HUES6 (cell line): Measurements from ENCODE around the gene CACTIN.

ENCODE experiments used
- H3K27ac ChIP-seq: 2 replicates; pipeline ENCODE4 v1.7.0; 2013; ENCODE audit warnings: low read depth, mild to moderate bottlenecking, low read length, inconsistent platforms
- H3K27me3 ChIP-seq: 2 replicates; pipeline ENCODE4 v1.6.1; 2013; ENCODE audit warnings: low read length; ENCODE audit not compliant: control insufficient read depth, insufficient read depth
- H3K36me3 ChIP-seq: 2 replicates; pipeline ENCODE4 v1.6.1; 2013; ENCODE audit warnings: low read length; ENCODE audit not compliant: control insufficient read depth, insufficient read depth
- H3K4me1 ChIP-seq: 2 replicates; pipeline ENCODE4 v1.6.1; 2013; ENCODE audit warnings: low read length; ENCODE audit not compliant: control insufficient read depth, insufficient read depth
- H3K4me3 ChIP-seq: 2 replicates; pipeline ENCODE4 v1.5.1; 2013; ENCODE audit warnings: low read depth, low read length
- H3K9ac ChIP-seq: one replicate; pipeline ENCODE4 v1.6.1; 2013; ENCODE audit warnings: mild to moderate bottlenecking, low read length
- H3K9me3 ChIP-seq: 2 replicates; pipeline ENCODE4 v1.6.1; 2013; ENCODE audit warnings: low read depth, low read length; ENCODE audit not compliant: control insufficient read depth, insufficient read depth

CACTIN gene

GRCh38 chr19:3580156-3580934 is 46.2 kb downstream of the CACTIN start:
- no peaks in the 10 kb centered on the region for H3K9me3 ChIP-seq
- 0 out of 2 replicates have a peak, but pooled peaks cover 2% of the 10 kb centered on the region for H3K36me3 ChIP-seq
- H3K27me3 ChIP-seq, result peaks cover 20% of the 10 kb centered on the region
- no peak overlapping the region for H3K4me3 ChIP-seq
- no peak overlapping the region for H3K9ac ChIP-seq
- H3K4me1 ChIP-seq, result peaks cover 8% of the 10 kb centered on the region
- H3K27ac ChIP-seq, result no peak overlapping the region

- H3K4me1 ChIP-seq, result peaks cover 8% of the 10 kb centered on the region
- H3K36me3 ChIP-seq, result 0 out of 2 replicates have a peak, but pooled peaks cover 2% of the 10 kb centered on the region
- no peak overlapping the region for H3K27ac ChIP-seq
- H3K4me3 ChIP-seq, result peak overlapping the region; percentile 53; the same call in 1 of the 2 replicates
- no peak overlapping the region for H3K9ac ChIP-seq
- H3K27me3 ChIP-seq, result peaks cover 5% of the 10 kb centered on the region
- H3K9me3 ChIP-seq, result no peaks in the 10 kb centered on the region
Measured at GRCh38 chr19:3578390-3578789, 48.2 kb downstream of the CACTIN start.

- Histone ChIP-seq H3K27ac (no peak overlapping the region), H3K9ac (no peak overlapping the region), H3K4me3 (peak overlapping the region; percentile 53; the same call in 1 of the 2 replicates), H3K9me3 (no peaks in the 10 kb centered on the region), H3K36me3 (0 out of 2 replicates have a peak, but pooled peaks cover 2% of the 10 kb centered on the region), H3K4me1 (peaks cover 8% of the 10 kb centered on the region), H3K27me3 (peaks cover 4% of the 10 kb centered on the region)
Measured at GRCh38 chr19:3577723-3578344, 48.8 kb downstream of the CACTIN start.

- H3K27me3 ChIP-seq, result no peaks in the 10 kb centered on the region
- H3K9me3 ChIP-seq, result no peaks in the 10 kb centered on the region
- H3K4me3 ChIP-seq, result peak overlapping the region; percentile 65
- H3K9ac ChIP-seq, result peak overlapping the region; percentile 25
- H3K4me1 ChIP-seq, result peaks cover 8% of the 10 kb centered on the region
- 0 out of 2 replicates have a peak, but pooled peaks cover 2% of the 10 kb centered on the region for H3K36me3 ChIP-seq
- H3K27ac ChIP-seq, result no peak overlapping the region
Measured at GRCh38 chr19:3576696-3577443, 49.7 kb downstream of the CACTIN start.

- H3K27me3 ChIP-seq, result no peaks in the 10 kb centered on the region
- no peak overlapping the region for H3K27ac ChIP-seq
- peak overlapping the region; percentile 65 for H3K4me3 ChIP-seq
- H3K9me3 ChIP-seq, result no peaks in the 10 kb centered on the region
- H3K4me1 ChIP-seq, result peaks cover 8% of the 10 kb centered on the region
- peak overlapping the region; percentile 25 for H3K9ac ChIP-seq
- 0 out of 2 replicates have a peak, but pooled peaks cover 2% of the 10 kb centered on the region for H3K36me3 ChIP-seq
Measured at GRCh38 chr19:3575949-3576673, 50.5 kb downstream of the CACTIN start.

- Histone ChIP-seq H3K9ac (no peak overlapping the region), H3K4me1 (peaks cover 8% of the 10 kb centered on the region), H3K27me3 (no peaks in the 10 kb centered on the region), H3K27ac (no peak overlapping the region), H3K9me3 (no peaks in the 10 kb centered on the region), H3K4me3 (no peak overlapping the region), H3K36me3 (0 out of 2 replicates have a peak, but pooled peaks cover 2% of the 10 kb centered on the region)
Measured at GRCh38 chr19:3575260-3575741, 51.3 kb downstream of the CACTIN start.

GRCh38 chr19:3573858-3574637 is 52.5 kb downstream of the CACTIN start:
- 0 out of 2 replicates have a peak, but pooled peaks cover 2% of the 10 kb centered on the region for H3K36me3 ChIP-seq
- no peaks in the 10 kb centered on the region for H3K9me3 ChIP-seq
- peak overlapping the region; percentile 32 for H3K9ac ChIP-seq
- peak overlapping the region; percentile 93 for H3K4me3 ChIP-seq
- no peak overlapping the region for H3K27ac ChIP-seq
- no peaks in the 10 kb centered on the region for H3K27me3 ChIP-seq
- H3K4me1 ChIP-seq, result peaks cover 8% of the 10 kb centered on the region

GRCh38 chr19:3573162-3573857 is 53.3 kb downstream of the CACTIN start:
- Histone ChIP-seq H3K4me3 (peak overlapping the region; percentile 93), H3K27me3 (no peaks in the 10 kb centered on the region), H3K4me1 (peaks cover 8% of the 10 kb centered on the region), H3K27ac (peak overlapping the region; percentile 70; the same call in 1 of the 2 replicates), H3K9ac (peak overlapping the region; percentile 68), H3K9me3 (no peaks in the 10 kb centered on the region), H3K36me3 (0 out of 2 replicates have a peak, but pooled peaks cover 2% of the 10 kb centered on the region)

GRCh38 chr19:3572855-3573161 is 53.8 kb downstream of the CACTIN start, which contains the start of gene HMG20B:
Gene HMG20B (plus strand): TSS chr19:3572944. CDS start chr19:3573310, 366 bp downstream.
- Histone ChIP-seq H3K36me3 (0 out of 2 replicates have a peak, but pooled peaks cover 2% of the 10 kb centered on the region), H3K4me3 (peak within 1 kb of the TSS; percentile 93), H3K9ac (peak within 1 kb of the TSS; percentile 68), H3K27ac (peak within 1 kb of the TSS; percentile 70; the same call in 1 of the 2 replicates), H3K9me3 (no peaks in the 10 kb centered on the region), H3K4me1 (peaks cover 8% of the 10 kb centered on the region), H3K27me3 (no peaks in the 10 kb centered on the region)
